Glutamatergic neuron (in vitro differentiated cells): ENCODE data around the gene CORIN. TPM values are rescaled to one million over a fixed set of nuclear protein-coding genes. Genes with fewer than 3 reads are reported as not detected.

Experiments
- DNase-seq: peaks from one replicate; pipeline ENCODE4 v3.0.0; 2022
- H3K27ac Mint-ChIP-seq: one replicate; pipeline ENCODE4 v1.8.0; 2020; ENCODE audit warnings: mild to moderate bottlenecking, mixed read lengths, inconsistent platforms; ENCODE audit not compliant: unreplicated experiment
- H3K27me3 Mint-ChIP-seq: one replicate; pipeline ENCODE4 v1.8.0; 2020; ENCODE audit warnings: mild to moderate bottlenecking, moderate library complexity, mixed read lengths, inconsistent platforms; ENCODE audit not compliant: unreplicated experiment
- H3K36me3 Mint-ChIP-seq: one replicate; pipeline ENCODE4 v1.8.0; 2020; ENCODE audit warnings: mild to moderate bottlenecking, mixed read lengths, inconsistent platforms; ENCODE audit not compliant: unreplicated experiment
- H3K4me1 Mint-ChIP-seq: one replicate; pipeline ENCODE4 v1.8.0; 2020; ENCODE audit warnings: mild to moderate bottlenecking, low read depth, mixed read lengths, inconsistent platforms; ENCODE audit not compliant: unreplicated experiment
- H3K4me3 Mint-ChIP-seq: one replicate; pipeline ENCODE4 v1.8.0; 2020; ENCODE audit warnings: mild to moderate bottlenecking, mixed read lengths, inconsistent platforms; ENCODE audit not compliant: unreplicated experiment
- H3K9me3 Mint-ChIP-seq: one replicate; pipeline ENCODE4 v1.8.0; 2020; ENCODE audit warnings: mild to moderate bottlenecking, moderate library complexity, mixed read lengths, inconsistent platforms; ENCODE audit not compliant: unreplicated experiment
- CTCF ChIP-seq: fragments of 200-600 bp; sonication (generic); IDR thresholded peaks from one replicate; pipeline ENCODE4 v1.5.0; 2021; ENCODE audit not compliant: partially characterized antibody, unreplicated experiment
- total RNA-seq: library from RNA; stranded (reverse); fragmentation: NEBNext Ultra II Directional; extraction: Animal tissue kit (Norgen Biotek cat#: 25700); gene quantifications from one replicate; pipeline ENCODE4 v1.2.1, GENCODE V29; 2021; ENCODE audit not compliant: unreplicated experiment

The CORIN gene
- total RNA-seq, 1 donor from 2014 or later = 0.32 TPM

GRCh38 chr4:47788126-47788525 lies 49.7 kb downstream of the CORIN start:
- Mint-ChIP-seq H3K27me3 (no peaks in the 10 kb centered on the region), H3K4me3 (no peak overlapping the region), H3K9me3 (no peaks in the 10 kb centered on the region), H3K4me1 (no peaks in the 10 kb centered on the region), H3K27ac (no peak overlapping the region), H3K36me3 (no peaks in the 10 kb centered on the region)
- DNase-seq = no peak
- no peak for TF ChIP-seq CTCF

- Mint-ChIP-seq H3K9me3 (no peaks in the 10 kb centered on the region), H3K4me1 (no peaks in the 10 kb centered on the region), H3K36me3 (no peaks in the 10 kb centered on the region), H3K27me3 (no peaks in the 10 kb centered on the region), H3K4me3 (no peak overlapping the region), H3K27ac (no peak overlapping the region)
- no peak for TF ChIP-seq CTCF
- no peak for DNase-seq
Observed at GRCh38 chr4:47786958-47787370, 50.9 kb downstream of the CORIN start.

DNA sequence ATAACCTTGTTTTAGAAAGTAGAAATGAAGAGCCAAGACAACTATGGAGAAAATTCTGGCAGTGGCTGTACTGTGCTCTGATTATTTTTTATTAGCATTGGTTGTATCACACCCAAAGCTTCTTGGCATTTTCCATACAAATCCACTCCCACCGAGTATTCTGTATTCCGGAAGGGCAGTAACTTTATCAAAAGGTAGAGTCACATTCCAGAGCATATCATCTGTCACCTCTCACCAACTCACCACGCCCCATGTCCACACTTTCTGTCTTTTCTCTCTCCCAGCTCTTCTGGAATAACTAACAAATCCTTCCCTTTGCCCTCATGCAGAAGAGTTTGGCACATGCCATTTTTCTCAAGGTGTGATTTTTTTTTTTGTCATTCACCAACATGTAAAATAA lies 52.7 kb downstream of the CORIN start:
- H3K27me3 Mint-ChIP-seq = no peaks in the 10 kb centered on the region
- H3K4me3 Mint-ChIP-seq = no peak overlapping the region
- DNase-seq = no peak
- no peak overlapping the region for H3K27ac Mint-ChIP-seq
- H3K9me3 Mint-ChIP-seq = no peaks in the 10 kb centered on the region
- H3K4me1 Mint-ChIP-seq = no peaks in the 10 kb centered on the region
- TF ChIP-seq CTCF = no peak
- no peaks in the 10 kb centered on the region for H3K36me3 Mint-ChIP-seq

GRCh38 chr4:47784222-47784621 lies 53.6 kb downstream of the CORIN start:
- no peak for TF ChIP-seq CTCF
- Mint-ChIP-seq H3K4me1 (no peaks in the 10 kb centered on the region), H3K9me3 (no peaks in the 10 kb centered on the region), H3K27me3 (no peaks in the 10 kb centered on the region), H3K27ac (no peak overlapping the region), H3K36me3 (no peaks in the 10 kb centered on the region), H3K4me3 (no peak overlapping the region)
- no peak for DNase-seq

GRCh38 chr4:47776353-47776752 lies 61.5 kb downstream of the CORIN start:
- TF ChIP-seq CTCF = no peak
- Mint-ChIP-seq H3K27ac (no peak overlapping the region), H3K9me3 (no peaks in the 10 kb centered on the region), H3K4me1 (no peaks in the 10 kb centered on the region), H3K27me3 (peaks cover 1% of the 10 kb centered on the region), H3K36me3 (no peaks in the 10 kb centered on the region), H3K4me3 (no peak overlapping the region)
- no peak for DNase-seq
